Transverse colon (tissue), 3 donors: ENCODE data around the gene ADAMTS8.

Experiments used
- EP300 ChIP-seq: sonication (generic); formaldehyde crosslinking; IDR thresholded peaks from one replicate; pipeline ENCODE4 v1.6.1; 2017; ENCODE audit warnings: antibody characterized with exemption, low read depth
- POLR2A ChIP-seq: fragments of 450-650 bp; IDR thresholded peaks from one replicate; pipeline ENCODE4 v1.6.1; 2016; ENCODE audit warnings: antibody characterized with exemption, mild to moderate bottlenecking, moderate library complexity
- TF ChIP-seq, protein P1 (sequence below), 5 experiments: fragments of 200-600 bp in 3 of 5; fragments of 450-650 bp in 2 of 5; sonication (generic) in 3 of 5; IDR thresholded peaks; 1 replicate in 2 of 5; 2 replicates in 3 of 5; pipeline ENCODE4 v1.5.1; 2016 to 2017; ENCODE audit warnings: antibody characterized with exemption in 5 of 5, inconsistent platforms in 3 of 5, mild to moderate bottlenecking in 2 of 5, moderate library complexity in 1 of 5

- TF ChIP-seq, protein P1, sequence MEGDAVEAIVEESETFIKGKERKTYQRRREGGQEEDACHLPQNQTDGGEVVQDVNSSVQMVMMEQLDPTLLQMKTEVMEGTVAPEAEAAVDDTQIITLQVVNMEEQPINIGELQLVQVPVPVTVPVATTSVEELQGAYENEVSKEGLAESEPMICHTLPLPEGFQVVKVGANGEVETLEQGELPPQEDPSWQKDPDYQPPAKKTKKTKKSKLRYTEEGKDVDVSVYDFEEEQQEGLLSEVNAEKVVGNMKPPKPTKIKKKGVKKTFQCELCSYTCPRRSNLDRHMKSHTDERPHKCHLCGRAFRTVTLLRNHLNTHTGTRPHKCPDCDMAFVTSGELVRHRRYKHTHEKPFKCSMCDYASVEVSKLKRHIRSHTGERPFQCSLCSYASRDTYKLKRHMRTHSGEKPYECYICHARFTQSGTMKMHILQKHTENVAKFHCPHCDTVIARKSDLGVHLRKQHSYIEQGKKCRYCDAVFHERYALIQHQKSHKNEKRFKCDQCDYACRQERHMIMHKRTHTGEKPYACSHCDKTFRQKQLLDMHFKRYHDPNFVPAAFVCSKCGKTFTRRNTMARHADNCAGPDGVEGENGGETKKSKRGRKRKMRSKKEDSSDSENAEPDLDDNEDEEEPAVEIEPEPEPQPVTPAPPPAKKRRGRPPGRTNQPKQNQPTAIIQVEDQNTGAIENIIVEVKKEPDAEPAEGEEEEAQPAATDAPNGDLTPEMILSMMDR (IDR thresholded peaks at IDR 0.05), result no peak
- no peak for TF ChIP-seq EP300
- TF ChIP-seq POLR2A, result no peak
These were observed 45.5 kb upstream of the ADAMTS8 start for GRCh38 chr11:130473795-130474377.
